Thyroid gland (tissue), 4 donors: ENCODE data around the gene PYGM.

ENCODE experiments used
- POLR2A ChIP-seq, 2 donors: fragments of 450-650 bp; IDR thresholded peaks; one replicate each; pipeline ENCODE4 v1.6.1; 2017; ENCODE audit warnings: antibody characterized with exemption in 2 of 2, mild to moderate bottlenecking in 2 of 2, moderate library complexity in 1 of 2
- TF ChIP-seq, protein P1 (sequence below), 6 experiments: fragments of 200-600 bp in 3 of 6; fragments of 450-650 bp in 3 of 6; sonication (generic) in 3 of 6; IDR thresholded peaks; one replicate each; pipeline ENCODE4 v1.5.1; 2016 to 2019; ENCODE audit warnings: antibody characterized with exemption in 6 of 6, mild to moderate bottlenecking in 2 of 6, inconsistent platforms in 1 of 6, moderate library complexity in 1 of 6

DNA sequence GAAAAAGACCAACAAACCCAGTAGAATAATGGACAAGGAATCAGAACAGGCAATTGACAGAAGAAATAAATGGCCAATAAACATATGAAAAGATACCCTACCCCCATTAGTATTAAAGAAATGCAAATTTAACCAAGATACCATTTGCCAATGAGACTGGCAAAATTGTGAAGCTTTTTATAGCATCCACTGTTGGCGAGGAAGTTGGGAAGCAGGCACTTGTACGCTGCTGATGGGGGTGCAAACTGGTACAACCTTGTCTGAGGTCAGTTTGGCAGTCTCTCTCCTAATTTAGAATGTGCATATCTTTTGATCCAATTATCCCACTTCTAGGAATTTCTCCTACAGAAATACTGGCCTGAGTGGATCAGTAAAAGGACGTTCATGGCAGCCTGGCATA is 28.2 kb downstream of the PYGM start:
- TF ChIP-seq, protein P1, sequence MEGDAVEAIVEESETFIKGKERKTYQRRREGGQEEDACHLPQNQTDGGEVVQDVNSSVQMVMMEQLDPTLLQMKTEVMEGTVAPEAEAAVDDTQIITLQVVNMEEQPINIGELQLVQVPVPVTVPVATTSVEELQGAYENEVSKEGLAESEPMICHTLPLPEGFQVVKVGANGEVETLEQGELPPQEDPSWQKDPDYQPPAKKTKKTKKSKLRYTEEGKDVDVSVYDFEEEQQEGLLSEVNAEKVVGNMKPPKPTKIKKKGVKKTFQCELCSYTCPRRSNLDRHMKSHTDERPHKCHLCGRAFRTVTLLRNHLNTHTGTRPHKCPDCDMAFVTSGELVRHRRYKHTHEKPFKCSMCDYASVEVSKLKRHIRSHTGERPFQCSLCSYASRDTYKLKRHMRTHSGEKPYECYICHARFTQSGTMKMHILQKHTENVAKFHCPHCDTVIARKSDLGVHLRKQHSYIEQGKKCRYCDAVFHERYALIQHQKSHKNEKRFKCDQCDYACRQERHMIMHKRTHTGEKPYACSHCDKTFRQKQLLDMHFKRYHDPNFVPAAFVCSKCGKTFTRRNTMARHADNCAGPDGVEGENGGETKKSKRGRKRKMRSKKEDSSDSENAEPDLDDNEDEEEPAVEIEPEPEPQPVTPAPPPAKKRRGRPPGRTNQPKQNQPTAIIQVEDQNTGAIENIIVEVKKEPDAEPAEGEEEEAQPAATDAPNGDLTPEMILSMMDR (IDR thresholded peaks at IDR 0.05), result no peak
- TF ChIP-seq POLR2A (IDR thresholded peaks at IDR 0.05), result no peak
